ENCODE data around the gene ADCYAP1.
"Not testable (repeated sequence)": the region's sequence is repeated elsewhere in the genome, so short reads cannot be mapped to it uniquely, and the experiment has no call there.

The ADCYAP1 gene

GRCh38 chr18:904218-905090 is at the start of gene ADCYAP1:
Gene ADCYAP1 (plus strand): TSS chr18:904871. CDS start chr18:905387, 516 bp downstream.
- no peak for DNase-seq (ENCODE audit: low read depth in 2 of 2)

DNA sequence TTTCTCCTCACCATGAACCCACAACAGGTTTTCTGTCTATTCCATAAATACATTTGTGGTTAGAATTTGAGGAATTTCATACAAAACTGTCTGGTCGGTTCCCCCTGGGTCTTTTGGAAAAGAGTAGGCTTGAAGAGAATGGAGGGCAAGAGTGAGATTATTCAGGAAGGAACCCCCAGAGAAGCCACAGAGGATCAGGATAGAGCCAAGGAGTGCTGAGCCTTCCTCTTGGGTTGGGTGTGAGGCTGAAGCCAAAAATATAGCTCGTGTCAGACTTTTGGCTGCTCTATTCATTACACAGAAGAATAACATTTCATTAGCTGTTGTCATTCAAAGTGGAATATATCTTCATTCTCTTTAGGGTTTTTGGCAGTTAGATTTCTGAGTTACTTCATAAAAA is 46.7 kb upstream of the ADCYAP1 start:
- DNase-seq (ENCODE audit: low read depth in 2 of 2) = no peak

DNA sequence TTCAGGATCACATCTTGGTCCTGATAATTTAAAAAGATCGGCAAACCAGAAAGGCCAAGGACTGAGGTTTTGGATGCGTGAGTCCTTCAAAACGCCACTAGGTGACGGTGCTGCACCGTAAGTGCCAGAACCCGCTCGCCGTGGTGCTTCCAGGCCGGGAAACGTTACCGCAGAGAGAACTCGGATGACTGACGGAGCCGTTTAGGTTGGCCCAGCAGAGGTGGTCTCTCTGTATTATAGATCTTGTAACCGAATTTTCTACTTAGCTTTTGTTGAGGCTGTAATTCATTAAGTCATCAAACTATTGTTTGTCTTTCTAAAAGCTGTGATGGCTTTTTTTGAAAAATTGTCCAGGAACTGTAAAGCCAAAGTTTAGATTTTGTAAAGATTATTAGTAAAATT is 39.8 kb upstream of the ADCYAP1 start:
- DNase-seq (ENCODE audit: low read depth in 2 of 2) = peak; percentile 47 to 51

- DNase-seq (ENCODE audit: low read depth in 2 of 2) = no peak
These were observed 37.4 kb upstream of the ADCYAP1 start for GRCh38 chr18:867257-867656.

DNA sequence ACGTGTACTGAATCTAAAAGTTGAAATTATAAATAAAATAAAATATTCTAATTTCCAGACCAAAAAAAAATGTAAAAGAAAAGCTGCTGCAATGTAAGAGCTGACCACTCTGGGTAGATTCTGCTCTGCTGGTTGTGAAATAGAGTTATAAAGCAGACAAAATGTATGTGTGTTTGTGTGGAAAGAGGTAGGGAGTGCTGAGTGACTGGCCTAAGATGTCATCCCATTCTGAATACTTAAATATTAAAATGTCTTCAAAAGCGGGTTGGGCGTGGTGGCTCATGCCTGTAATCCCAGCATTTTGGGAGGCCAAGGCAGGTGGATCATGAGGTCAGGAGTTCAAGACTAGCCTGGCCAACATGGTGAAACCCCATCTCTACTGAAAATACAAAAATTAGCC is 31.2 kb upstream of the ADCYAP1 start:
- DNase-seq (ENCODE audit: low read depth in 2 of 2) = not testable (repeated sequence)

DNA sequence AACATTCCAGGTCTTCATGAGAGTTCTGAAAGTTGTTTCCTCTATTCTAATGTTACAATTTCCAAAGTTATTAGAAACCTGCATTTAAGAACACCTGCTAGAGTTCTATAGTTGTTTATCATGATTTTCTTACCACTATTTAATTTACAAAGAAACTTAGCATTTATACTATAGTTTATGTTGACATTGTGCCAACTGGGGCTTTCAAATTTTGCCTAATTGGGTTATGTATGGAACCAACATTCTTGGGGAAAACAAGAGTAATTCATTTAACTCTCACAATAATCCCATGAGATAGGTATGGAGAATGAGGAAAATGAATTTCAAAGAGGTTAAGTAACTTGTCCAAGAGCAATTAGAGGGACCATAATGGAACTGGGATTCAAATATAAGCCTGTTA is 28.8 kb upstream of the ADCYAP1 start:
- no peak for DNase-seq (ENCODE audit: low read depth in 2 of 2)

DNA sequence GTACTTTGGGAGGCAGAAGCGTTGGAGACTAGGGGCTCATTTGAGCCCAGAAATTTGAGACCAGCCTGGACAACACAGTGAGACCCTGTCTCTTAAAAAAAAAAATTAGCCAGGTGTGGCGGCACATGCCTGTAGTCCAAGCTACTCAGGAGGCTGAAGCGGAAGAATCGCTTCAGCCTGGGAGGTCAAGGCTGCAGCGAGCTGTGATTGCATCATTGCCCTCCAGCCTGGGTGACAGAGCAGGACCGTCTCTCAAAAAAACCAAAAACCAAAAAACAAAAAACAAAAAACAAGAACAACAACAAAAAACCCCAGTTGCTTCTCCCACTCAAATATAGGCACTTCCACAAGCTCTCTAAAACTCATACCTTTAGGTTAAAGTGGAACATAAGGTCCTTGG is 27.4 kb upstream of the ADCYAP1 start:
- DNase-seq (ENCODE audit: low read depth in 2 of 2) = no peak

DNA sequence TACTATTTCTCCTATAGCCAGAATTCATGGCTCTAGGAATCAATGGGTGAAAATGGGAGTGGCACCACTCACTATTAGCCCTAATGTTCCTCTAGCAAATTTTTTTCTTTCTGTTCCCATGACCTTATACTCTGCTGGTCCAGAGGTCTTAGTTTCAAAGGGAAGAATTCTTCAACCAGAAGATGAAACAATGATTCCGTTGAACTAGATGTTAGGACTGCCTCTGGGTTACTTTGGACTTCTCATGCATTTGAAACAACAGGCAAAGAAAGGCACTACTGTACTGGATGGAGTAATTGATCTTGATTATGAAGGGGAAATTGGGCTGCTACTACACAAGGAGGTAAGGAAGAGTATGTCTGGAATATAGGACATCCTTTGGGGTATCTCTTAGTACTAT is 18.6 kb upstream of the ADCYAP1 start:
- DNase-seq (ENCODE audit: low read depth in 2 of 2) = no peak

- no peak for DNase-seq (ENCODE audit: low read depth in 2 of 2)
These were observed 17.0 kb upstream of the ADCYAP1 start for GRCh38 chr18:887716-888115.

GRCh38 chr18:892316-892715 is 12.4 kb upstream of the ADCYAP1 start:
- no peak for DNase-seq (ENCODE audit: low read depth in 2 of 2)

- no peak for DNase-seq (ENCODE audit: low read depth in 2 of 2)
These were observed 8.4 kb upstream of the ADCYAP1 start for GRCh38 chr18:896315-896714.

DNA sequence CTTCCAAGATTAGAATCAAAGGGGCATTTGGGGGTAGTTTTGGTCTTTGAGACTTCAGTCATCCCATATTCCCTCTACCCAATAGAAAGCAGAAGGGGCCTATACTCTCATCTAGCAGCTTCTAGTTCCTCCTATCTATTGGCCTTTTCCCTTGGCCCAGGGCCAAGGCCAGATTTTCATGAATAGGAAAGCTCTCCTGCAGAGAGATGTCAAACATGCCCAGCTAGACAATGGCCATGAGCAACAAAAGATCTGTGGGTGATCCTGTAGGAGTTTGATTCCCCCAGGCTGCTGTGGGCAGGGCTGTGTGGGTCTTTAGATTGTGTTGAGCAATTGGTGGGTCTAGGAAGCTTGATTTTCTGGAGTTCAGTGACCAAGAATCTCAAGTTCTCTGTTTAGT is 2.9 kb upstream of the ADCYAP1 start:
- no peak for DNase-seq (ENCODE audit: low read depth in 2 of 2)

DNA sequence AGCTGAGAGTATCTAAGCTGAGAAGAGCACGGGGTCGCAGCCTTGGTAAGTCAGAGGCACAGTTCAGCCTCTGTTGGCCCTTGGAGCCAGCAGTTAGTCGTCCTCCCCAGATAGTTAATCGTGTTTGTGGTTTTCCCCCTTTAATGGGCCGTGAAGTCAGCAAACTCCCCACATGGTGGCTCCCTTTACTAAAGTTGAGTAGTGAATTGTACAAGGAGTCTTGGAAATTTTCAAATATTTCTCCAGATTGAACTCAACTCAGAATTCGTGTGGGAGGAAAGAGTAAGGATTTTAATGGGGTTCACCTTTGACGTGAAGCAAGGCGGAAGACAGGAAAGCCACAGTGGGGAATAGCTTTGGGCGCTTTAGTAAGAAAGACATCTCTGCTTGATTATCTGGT is 2.4 kb upstream of the ADCYAP1 start:
- no peak for DNase-seq (ENCODE audit: low read depth in 2 of 2)

DNA sequence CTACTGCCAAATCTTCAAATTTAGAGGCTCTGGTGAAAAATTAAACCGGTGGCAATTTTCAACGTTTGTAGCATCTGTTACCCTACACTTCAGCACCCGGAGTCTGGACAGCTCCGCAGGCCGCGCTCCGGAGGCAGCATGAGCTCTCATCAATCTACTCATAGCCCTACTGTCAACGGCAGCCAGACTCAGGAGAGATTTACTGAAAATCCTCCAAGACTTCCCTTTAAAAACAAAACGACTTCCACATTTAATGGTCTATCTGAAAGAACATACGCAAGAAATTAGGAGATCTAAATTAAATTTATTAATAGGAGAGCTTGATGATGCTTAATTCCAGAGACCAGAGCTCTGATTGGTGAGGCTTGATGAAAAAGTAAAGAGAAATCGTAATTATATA is 970 bp upstream of the ADCYAP1 start:
- peak; percentile 39 to 51 for DNase-seq (ENCODE audit: low read depth in 2 of 2)

DNA sequence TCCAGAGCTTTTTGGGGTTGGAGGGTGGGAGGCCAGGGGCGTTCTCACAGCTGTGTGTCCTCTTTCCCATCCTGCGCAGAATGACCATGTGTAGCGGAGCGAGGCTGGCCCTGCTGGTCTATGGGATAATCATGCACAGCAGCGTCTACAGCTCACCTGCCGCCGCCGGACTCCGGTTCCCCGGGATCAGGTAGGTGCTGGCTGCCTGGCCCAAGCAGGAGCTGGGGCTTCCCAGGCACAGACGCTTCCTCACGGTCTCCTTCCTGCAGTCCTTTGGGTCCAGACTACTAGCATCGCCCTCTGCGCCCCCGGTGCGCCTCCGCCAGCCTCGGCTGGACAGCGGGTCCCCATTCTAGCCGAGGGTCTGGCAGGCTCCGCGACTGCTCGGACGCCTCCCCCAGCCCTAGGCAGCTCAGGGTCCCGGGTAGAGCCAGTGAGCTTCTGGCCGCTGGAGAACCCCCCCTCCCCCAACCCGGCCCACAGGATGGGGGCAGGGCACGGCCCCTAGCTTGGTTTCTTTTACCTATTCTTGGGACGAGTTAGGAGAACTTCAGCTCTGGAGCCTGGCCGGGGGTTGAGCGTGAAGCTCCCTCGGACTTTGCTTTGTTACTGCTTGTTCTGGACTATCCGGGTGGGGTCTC is 756 bp downstream of the ADCYAP1 start:
- DNase-seq (ENCODE audit: low read depth in 2 of 2) = no peak

DNA sequence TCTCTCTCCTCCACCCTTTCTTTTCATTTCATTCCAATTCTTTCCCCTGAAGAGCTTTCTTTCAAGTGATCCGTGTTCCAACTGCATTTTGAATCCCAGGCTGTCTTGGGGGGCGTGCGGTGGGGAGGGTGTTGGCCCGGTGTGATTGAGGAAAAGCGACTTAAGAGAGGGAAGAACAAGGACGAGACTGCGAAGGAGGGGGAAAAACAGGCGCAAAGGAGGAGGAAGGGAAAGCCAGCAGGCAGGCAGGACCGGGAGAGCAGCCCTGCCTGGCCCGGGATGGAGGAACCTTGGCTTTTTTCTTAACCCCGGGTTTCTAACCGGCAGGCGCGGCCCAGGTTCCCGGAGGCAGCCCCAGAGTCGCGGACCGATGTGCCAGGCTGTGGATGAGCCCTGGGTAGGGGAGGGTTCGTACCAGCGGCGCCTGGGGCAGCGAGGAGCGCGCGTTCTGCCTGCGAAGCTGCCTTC is 1.3 kb downstream of the ADCYAP1 start:
- no peak for DNase-seq (ENCODE audit: low read depth in 2 of 2)

GRCh38 chr18:906416-907114 is 1.9 kb downstream of the ADCYAP1 start:
- no peak for DNase-seq (ENCODE audit: low read depth in 2 of 2)

DNA sequence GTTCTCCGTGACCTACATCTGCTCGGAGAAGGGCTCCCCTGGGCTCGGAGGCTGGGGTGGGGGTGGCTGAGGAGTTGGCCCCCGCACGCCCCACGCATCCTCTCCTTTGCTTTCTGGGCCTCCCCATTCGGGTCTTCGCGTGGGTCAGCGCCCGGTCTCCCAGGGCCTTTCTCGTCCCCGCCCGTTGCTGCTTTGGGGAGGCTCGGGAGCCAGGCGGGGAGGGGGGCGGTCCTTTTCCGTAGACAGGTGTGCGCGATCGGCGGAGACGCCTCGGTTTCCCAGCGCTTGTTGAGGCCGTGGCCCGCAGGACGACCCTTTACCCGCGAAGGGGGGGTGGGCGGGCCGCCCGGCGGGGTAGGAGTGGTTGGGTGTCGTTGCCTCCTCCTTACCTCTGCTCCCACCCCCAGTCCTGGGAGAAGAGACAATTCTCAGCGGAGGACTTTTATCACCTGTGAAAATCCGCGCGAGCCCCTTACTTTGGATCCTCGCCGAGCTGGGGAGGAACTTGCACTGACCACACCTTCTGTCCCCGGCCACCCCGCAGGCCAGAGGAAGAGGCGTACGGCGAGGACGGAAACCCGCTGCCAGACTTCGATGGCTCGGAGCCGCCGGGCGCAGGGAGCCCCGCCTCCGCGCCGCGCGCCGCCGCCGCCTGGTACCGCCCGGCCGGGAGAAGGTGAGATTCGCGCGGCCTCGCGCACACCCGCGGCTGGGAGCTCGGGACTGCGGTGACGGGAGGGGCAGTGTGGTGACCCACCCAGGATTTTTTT is 2.6 kb downstream of the ADCYAP1 start:
- DNase-seq (ENCODE audit: low read depth in 2 of 2) = no peak

GRCh38 chr18:907885-908757 is 3.5 kb downstream of the ADCYAP1 start:
- DNase-seq (ENCODE audit: low read depth in 2 of 2) = no peak

DNA sequence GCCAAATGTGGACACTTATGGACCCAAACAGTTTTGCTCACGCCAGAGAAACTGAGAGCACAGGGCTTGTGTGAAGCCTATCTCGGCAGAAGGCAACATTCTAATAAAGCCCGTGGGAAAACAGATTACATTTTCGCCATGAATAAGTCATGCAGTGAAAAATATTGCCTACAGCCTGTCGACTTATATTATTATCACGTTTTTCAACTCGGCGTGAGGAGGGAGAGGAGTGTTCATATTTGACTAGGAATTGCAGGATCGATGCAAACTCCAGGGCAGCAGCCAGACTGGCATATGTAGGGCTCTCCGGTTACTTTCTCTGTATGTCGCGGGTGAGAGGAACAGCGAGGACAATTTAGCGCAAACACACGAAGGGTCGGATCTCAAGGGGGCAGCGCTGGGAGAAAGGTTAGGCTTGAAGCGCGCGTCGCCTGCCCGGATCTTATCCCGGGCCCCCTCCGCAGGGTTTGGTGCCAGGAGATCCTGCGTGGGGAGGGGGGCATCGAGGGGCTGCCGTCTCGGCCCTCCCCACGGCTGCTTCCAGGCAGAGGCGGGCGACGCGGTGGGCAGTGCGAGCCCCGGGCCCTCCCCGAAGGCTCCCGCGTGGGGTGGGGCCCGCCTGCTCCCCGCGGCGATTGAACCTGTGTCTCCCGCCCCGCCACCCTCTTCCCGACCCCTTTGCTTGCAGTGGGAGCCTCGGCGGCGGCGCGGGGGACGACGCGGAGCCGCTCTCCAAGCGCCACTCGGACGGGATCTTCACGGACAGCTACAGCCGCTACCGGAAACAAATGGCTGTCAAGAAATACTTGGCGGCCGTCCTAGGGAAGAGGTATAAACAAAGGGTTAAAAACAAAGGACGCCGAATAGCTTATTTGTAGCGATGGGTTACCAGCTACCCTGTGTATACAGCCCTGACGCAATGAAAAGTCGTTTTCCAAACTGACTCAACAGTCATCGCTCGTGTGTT is 4.4 kb downstream of the ADCYAP1 start:
- DNase-seq (ENCODE audit: low read depth in 2 of 2) = no peak
